ENCODE data around the gene ADNP2.

ADNP2 gene

GRCh38 chr18:80171054-80171872 is 62.2 kb downstream of the ADNP2 start:
- DNase-seq = peak; percentile 11 to 29

- DNase-seq = no peak
These were observed 63.0 kb downstream of the ADNP2 start for GRCh38 chr18:80172056-80172455.

GRCh38 chr18:80173060-80173459 is 64.0 kb downstream of the ADNP2 start:
- no peak for DNase-seq

GRCh38 chr18:80175451-80176204 is 66.6 kb downstream of the ADNP2 start:
- DNase-seq = no peak

- DNase-seq = no peak
These were observed 67.4 kb downstream of the ADNP2 start for GRCh38 chr18:80176334-80177073.

- no peak for DNase-seq
These were observed 68.1 kb downstream of the ADNP2 start for GRCh38 chr18:80177128-80177527.

GRCh38 chr18:80178935-80179818 is 70.1 kb downstream of the ADNP2 start:
- DNase-seq = no peak

GRCh38 chr18:80179857-80180558 is 70.9 kb downstream of the ADNP2 start:
- DNase-seq = no peak

- DNase-seq = no peak
These were observed 71.9 kb downstream of the ADNP2 start for GRCh38 chr18:80180778-80181564.

GRCh38 chr18:80181642-80182461 is 72.8 kb downstream of the ADNP2 start:
- no peak for DNase-seq

- DNase-seq = no peak
These were observed 73.8 kb downstream of the ADNP2 start for GRCh38 chr18:80182855-80183254.

- DNase-seq = no peak
These were observed 74.4 kb downstream of the ADNP2 start for GRCh38 chr18:80183273-80184050.

- no peak for DNase-seq
These were observed 75.2 kb downstream of the ADNP2 start for GRCh38 chr18:80184243-80184772.

- no peak for DNase-seq
These were observed 76.5 kb downstream of the ADNP2 start for GRCh38 chr18:80185545-80185944.

GRCh38 chr18:80187956-80188642 is 79.0 kb downstream of the ADNP2 start:
- no peak for DNase-seq

GRCh38 chr18:80188643-80189530 is 79.8 kb downstream of the ADNP2 start:
- DNase-seq = no peak

- DNase-seq = no peak
These were observed 80.4 kb downstream of the ADNP2 start for GRCh38 chr18:80189531-80189865.

Data from inflammatory macrophage (primary cell).